H1 (cell line): ENCODE measurements around the gene MTFR1L. TPM values are rescaled to one million over a fixed set of nuclear protein-coding genes. Genes with fewer than 3 reads are reported as not detected.

ENCODE experiments used
- CTCF ChIA-PET: fragments of 300-600 bp; sonication (Branson Sonifier 250); formaldehyde crosslinking; loops from one replicate; lab custom pipeline; 2021; ENCODE audit not compliant: partially characterized antibody; lab: Charles Lee
- POLR2A ChIA-PET: fragments of 300-600 bp; sonication (Branson Sonifier 250); formaldehyde crosslinking; loops from one replicate; lab custom pipeline; 2021; ENCODE audit warnings: inconsistent platforms; ENCODE audit not compliant: partially characterized antibody; lab: Charles Lee
- DNase-seq, 2 experiments: peaks; one replicate each; pipeline versions ENCODE4 v3.0.0 to v3.0.0-alpha.2; 2010 to 2022; ENCODE audit warnings: low spot score in 2 of 2, low read depth in 1 of 2, mixed read lengths in 1 of 2
- FAIRE-seq: peaks from 2 replicates; lab custom pipeline; 2011; peaks lifted over from hg19 to GRCh38; lab: Jason Lieb, UNC
- H2AFZ ChIP-seq: 2 replicates; pipeline ENCODE4 v1.8.1; 2012; ENCODE audit warnings: low read length, inconsistent platforms
- H2AK5ac ChIP-seq: 2 replicates; pipeline ENCODE4 v1.6.1; 2013; ENCODE audit warnings: low read depth, low read length
- H2BK120ac ChIP-seq: replicated peaks from 2 replicates; pipeline ENCODE3; 2013; ENCODE audit warnings: low read depth, low read length, inconsistent platforms
- H2BK12ac ChIP-seq: 2 replicates; pipeline ENCODE4 v1.6.1; 2013; ENCODE audit warnings: low read depth, low read length
- H2BK15ac ChIP-seq: 2 replicates; pipeline ENCODE4 v1.6.1; 2013; ENCODE audit warnings: low read length
- H2BK20ac ChIP-seq: 2 replicates; pipeline ENCODE4 v1.6.1; 2013; ENCODE audit warnings: low read length
- H2BK5ac ChIP-seq: 2 replicates; pipeline ENCODE4 v1.6.1; 2013; ENCODE audit warnings: low read depth, low read length
- H3K14ac ChIP-seq: 2 replicates; pipeline ENCODE4 v1.6.1; 2013; ENCODE audit warnings: inconsistent platforms; ENCODE audit not compliant: insufficient read length
- H3K18ac ChIP-seq: 2 replicates; pipeline ENCODE4 v1.6.1; 2013; ENCODE audit warnings: low read length; ENCODE audit errors: extremely low read depth
- H3K23ac ChIP-seq: 2 replicates; pipeline ENCODE4 v1.6.1; 2013; ENCODE audit warnings: inconsistent platforms; ENCODE audit not compliant: insufficient read length
- H3K23me2 ChIP-seq: 2 replicates; pipeline ENCODE4 v1.6.1; 2013; ENCODE audit warnings: low read depth, low read length
- H3K27ac ChIP-seq: 2 replicates; pipeline ENCODE4 v1.6.1; 2011; ENCODE audit warnings: low read depth, low read length, inconsistent platforms
- H3K27me3 ChIP-seq, 4 experiments: replicated peaks in 1 of 4; 1 replicate in 1 of 4; 2 replicates in 3 of 4; pipeline versions ENCODE4 v1.6.1 to v1.8.1; 2011 to 2013; ENCODE audit warnings: low read length in 3 of 4, mild to moderate bottlenecking in 3 of 4, inconsistent platforms in 2 of 4, mixed read lengths in 2 of 4, moderate library complexity in 1 of 4; ENCODE audit not compliant: control insufficient read depth in 3 of 4, insufficient read depth in 3 of 4; ENCODE audit errors: extremely low read depth in 1 of 4
- H3K36me3 ChIP-seq, 4 experiments: 2 replicates each; pipeline versions ENCODE4 v1.6.1 to v1.8.1; 2011 to 2013; ENCODE audit warnings: mild to moderate bottlenecking in 4 of 4, low read length in 3 of 4, moderate library complexity in 2 of 4, control low read depth in 1 of 4, inconsistent platforms in 1 of 4; ENCODE audit not compliant: insufficient read depth in 4 of 4, control insufficient read depth in 2 of 4
- H3K4ac ChIP-seq: replicated peaks from 2 replicates; pipeline ENCODE3; 2013; ENCODE audit warnings: low read length, low read depth, mixed read lengths, inconsistent platforms; ENCODE audit not compliant: insufficient read length
- H3K4me1 ChIP-seq, 4 experiments: replicated peaks in 1 of 4; 1 replicate in 1 of 4; 2 replicates in 3 of 4; pipeline versions ENCODE4 v1.6.1 to v1.8.1; 2011 to 2013; ENCODE audit warnings: low read length in 3 of 4, inconsistent platforms in 2 of 4, mixed read lengths in 1 of 4; ENCODE audit not compliant: insufficient read depth in 4 of 4, control insufficient read depth in 3 of 4
- H3K4me2 ChIP-seq, 2 experiments: 2 replicates each; pipeline versions ENCODE4 v1.6.1 to v1.8.1; 2011 to 2013; ENCODE audit warnings: low read depth in 2 of 2, low read length in 2 of 2, control low read depth in 1 of 2, inconsistent platforms in 1 of 2, mild to moderate bottlenecking in 1 of 2; ENCODE audit not compliant: insufficient read depth in 1 of 2
- H3K4me3 ChIP-seq, 4 experiments: fragments of 200-600, 300-600 bp in 1 of 4; sonication (generic), shearing (Covaris generic), sonication (Bioruptor Twin) in 1 of 4; 2 replicates each; pipeline versions ENCODE4 v1.5.1 to v1.8.1; 2011 to 2016; ENCODE audit warnings: low read length in 4 of 4, low read depth in 3 of 4, control low read depth in 2 of 4, inconsistent platforms in 2 of 4, mild to moderate bottlenecking in 2 of 4, mixed read lengths in 1 of 4, moderate library complexity in 1 of 4; ENCODE audit not compliant: insufficient read depth in 2 of 4; ENCODE audit errors: extremely low read depth in 1 of 4
- H3K56ac ChIP-seq: replicated peaks from 2 replicates; pipeline ENCODE3; 2013; ENCODE audit warnings: low read depth, mild to moderate bottlenecking, mixed read lengths, low read length, inconsistent platforms; ENCODE audit not compliant: insufficient read length
- H3K79me1 ChIP-seq: 2 replicates; pipeline ENCODE4 v1.6.1; 2013; ENCODE audit warnings: low read depth, low read length, control low read depth
- H3K79me2 ChIP-seq, 2 experiments: 2 replicates each; pipeline versions ENCODE4 v1.6.1 to v1.8.1; 2012 to 2013; ENCODE audit warnings: low read length in 2 of 2, mild to moderate bottlenecking in 2 of 2, inconsistent platforms in 1 of 2; ENCODE audit not compliant: insufficient read depth in 2 of 2, control insufficient read depth in 1 of 2
- H3K9ac ChIP-seq, 4 experiments: replicated peaks in 1 of 4; 1 replicate in 1 of 4; 2 replicates in 3 of 4; pipeline versions ENCODE4 v1.6.1 to v1.8.1; 2011 to 2013; ENCODE audit warnings: low read depth in 3 of 4, low read length in 3 of 4, control low read depth in 2 of 4, mild to moderate bottlenecking in 2 of 4, moderate library complexity in 2 of 4, inconsistent platforms in 1 of 4; ENCODE audit errors: extremely low read depth in 1 of 4
- H3K9me3 ChIP-seq, 2 experiments: 2 replicates each; pipeline versions ENCODE4 v1.6.1 to v1.8.1; 2012 to 2013; ENCODE audit warnings: mild to moderate bottlenecking in 2 of 2, moderate library complexity in 2 of 2, control low read depth in 1 of 2, inconsistent platforms in 1 of 2, low read depth in 1 of 2, low read length in 1 of 2, mixed read lengths in 1 of 2; ENCODE audit not compliant: insufficient read depth in 2 of 2
- H4K20me1 ChIP-seq, 2 experiments: replicated peaks in 1 of 2; 2 replicates each; pipeline versions ENCODE3 to v1.8.1; 2011 to 2013; ENCODE audit warnings: inconsistent platforms in 2 of 2, low read length in 2 of 2, mild to moderate bottlenecking in 1 of 2; ENCODE audit not compliant: insufficient read depth in 2 of 2, control insufficient read depth in 1 of 2
- H4K5ac ChIP-seq: 2 replicates; pipeline ENCODE4 v1.6.1; 2013; ENCODE audit warnings: low read length, low read depth, mixed read lengths, inconsistent platforms; ENCODE audit not compliant: insufficient read length
- H4K8ac ChIP-seq: 2 replicates; pipeline ENCODE4 v1.8.0; 2013; ENCODE audit warnings: mild to moderate bottlenecking, moderate library complexity, low read length, inconsistent platforms; ENCODE audit not compliant: insufficient read depth; ENCODE audit errors: extremely low read depth
- H4K91ac ChIP-seq: replicated peaks from 2 replicates; pipeline ENCODE3; 2013; ENCODE audit warnings: low read length, mixed read lengths, inconsistent platforms; ENCODE audit not compliant: insufficient read length
- ASH2L ChIP-seq: fragments of 200-600, 300-600 bp; sonication (generic); IDR thresholded peaks from one replicate; pipeline ENCODE4 v1.7.1; 2017; ENCODE audit warnings: low read length
- CBX8 ChIP-seq: fragments of 300-800, 300-1000 bp; sonication (generic); IDR thresholded peaks from 2 replicates; pipeline ENCODE4 v1.7.1; 2016; ENCODE audit warnings: low read depth, low read length, borderline replicate concordance
- NRF1 ChIP-seq: IDR thresholded peaks from 2 replicates; pipeline ENCODE4 v1.6.1; 2011; ENCODE audit warnings: mild to moderate bottlenecking, low read depth, low read length, improper control_type of control experiment
- RAD21 ChIP-seq, 2 experiments: IDR thresholded peaks in 1 of 2; conservative IDR thresholded peaks in 1 of 2; 2 replicates each; pipeline ENCODE4 v1.6.1; 2011; ENCODE audit warnings: low read depth in 2 of 2, low read length in 2 of 2, improper control_type of control experiment in 1 of 2, inconsistent platforms in 1 of 2, mild to moderate bottlenecking in 1 of 2, moderate library complexity in 1 of 2
- RXRA ChIP-seq: IDR thresholded peaks from 2 replicates; pipeline ENCODE4 v1.6.1; 2011; ENCODE audit warnings: low read depth, mild to moderate bottlenecking, low read length, moderate library complexity; ENCODE audit not compliant: insufficient read depth
- SAP30 ChIP-seq: fragments of 300-600 bp; sonication (generic); IDR thresholded peaks from 2 replicates; pipeline ENCODE4 v1.7.1; 2012; ENCODE audit warnings: low read length, moderate library complexity, mild to moderate bottlenecking, inconsistent platforms; ENCODE audit not compliant: insufficient read depth, insufficient replicate concordance
- SIRT6 ChIP-seq: IDR thresholded peaks from one replicate; pipeline ENCODE4 v1.7.1; 2012; ENCODE audit warnings: low read length, inconsistent platforms
- TBP ChIP-seq: IDR thresholded peaks from 2 replicates; pipeline ENCODE4 v1.6.1; 2011; ENCODE audit warnings: low read depth, low read length, improper control_type of control experiment
- WGBS, 2 experiments: shearing (Covaris generic) in 1 of 2; methylation state at CpG; one replicate each; pipeline versions ENCODE4 v1.1.6 to v1.1.7; 2013 to 2015; ENCODE audit warnings: low lambda C conversion rate in 2 of 2, mixed read lengths in 2 of 2, inconsistent platforms in 1 of 2, low coverage in 1 of 2, missing lambda C conversion rate in 1 of 2; ENCODE audit not compliant: insufficient replicate concordance in 2 of 2, insufficient coverage in 1 of 2, insufficient read length in 1 of 2; ENCODE audit errors: extremely low coverage in 1 of 2, missing lambda C conversion rate in 1 of 2; 5-methylcytosine and 5-hydroxymethylcytosine counted together
- polyA plus RNA-seq, 7 experiments: library from polyadenylated mRNA; depleted of rRNA in 3 of 7; stranded (reverse) in 5 of 7; unstranded in 2 of 7; fragments of >200 nt in 5 of 7; fragments of 200-250 nt in 2 of 7; gene quantifications; 1 replicate in 5 of 7; 2 replicates in 1 of 7; 4 replicates in 1 of 7; pipeline versions ENCODE4 v1.2.1 to v1.2.3, GENCODE V29; 2011 to 2013; ENCODE audit warnings: missing spikeins in 2 of 7, mixed read lengths in 2 of 7
- total RNA-seq: library from RNA; stranded (reverse); fragmentation: NEBNext Ultra II Directional; extraction: Animal tissue kit (Norgen Biotek cat#: 25700); gene quantifications from 2 replicates; pipeline ENCODE4 v1.2.1, GENCODE V29; 2021
- TF ChIP-seq, protein P1 (sequence below): IDR thresholded peaks from 2 replicates; pipeline ENCODE4 v1.6.1; 2012; ENCODE audit warnings: low read length, inconsistent platforms
- TF ChIP-seq, protein P2 (sequence below): IDR thresholded peaks from 2 replicates; pipeline ENCODE4 v1.6.1; 2012; ENCODE audit warnings: inconsistent platforms
- TF ChIP-seq, protein P3 (sequence below): IDR thresholded peaks from 2 replicates; pipeline ENCODE4 v1.6.1; 2012; ENCODE audit warnings: inconsistent platforms

The MTFR1L gene
- total and polyA plus RNA-seq, 2 of the 8 experiments (the other 6 are each of a cell fraction or from before 2014, with no cell fraction given) = 20.8 to 23.1 TPM

DNA sequence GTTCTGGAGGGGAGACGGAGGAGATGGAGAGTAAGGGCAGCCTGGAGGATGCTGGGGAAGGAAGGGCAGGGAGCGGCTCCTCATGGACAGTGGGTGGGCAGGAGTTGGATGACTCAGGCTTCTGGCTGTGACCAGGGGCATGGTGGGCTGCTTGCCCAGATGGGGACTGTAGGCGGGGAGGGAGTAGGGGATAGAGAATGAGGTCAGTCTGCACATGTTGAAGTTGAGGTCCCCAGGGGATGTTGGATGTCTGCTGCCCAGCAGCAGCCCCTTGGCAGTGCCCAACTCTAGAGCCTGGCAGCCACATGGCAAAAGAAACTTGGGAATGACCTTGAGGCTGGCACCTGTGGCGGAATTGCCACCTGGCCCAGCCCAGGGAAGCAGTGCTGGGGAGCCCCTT is 13.3 kb upstream of the MTFR1L start:
- Histone ChIP-seq H3K79me2 (no peaks in the 10 kb centered on the region), H2AFZ (no peak overlapping the region), H2BK20ac (no peak overlapping the region), H3K4me3 (no peak overlapping the region), H3K9ac (no peak overlapping the region), H3K27ac (no peak overlapping the region), H3K4ac (no peak overlapping the region), H3K23ac (no peak overlapping the region), H4K8ac (no peak overlapping the region), H4K20me1 (peaks cover under 1 to 14% of the 10 kb centered on the region in 2 experiments), H3K4me2 (no peak overlapping the region), H3K14ac (no peak overlapping the region), H3K56ac (no peak overlapping the region), H2BK15ac (no peak overlapping the region), H3K79me1 (no peaks in the 10 kb centered on the region; the same call in 1 of the 2 replicates), H3K36me3 (peaks cover 0 to 13% (median 7%) of the 10 kb centered on the region in 4 experiments; a peak in 5 of 8 replicates), H2BK120ac (no peak overlapping the region), H2BK12ac (no peak overlapping the region), H2AK5ac (no peak overlapping the region), H3K23me2 (no peaks in the 10 kb centered on the region), H3K9me3 (no peaks in the 10 kb centered on the region), H4K91ac (no peak overlapping the region), H2BK5ac (no peak overlapping the region), H3K27me3 (no peaks in the 10 kb centered on the region), H4K5ac (no peak overlapping the region), H3K18ac (no peak overlapping the region), H3K4me1 (peaks cover 0 to 5% (median 2%) of the 10 kb centered on the region in 4 experiments; a peak in 4 of 7 replicates)
- DNase-seq = no peak
- CTCF ChIA-PET = interaction anchor here (2.0 to 8.2 kb wide), 3 partner anchors 5 to 49 kb away, joined by 6 to 83 read pairs (median 20); partner anchors contain the start of gene SELENON
- POLR2A ChIA-PET = no interaction called here
- WGBS, 2 experiments = 97% methylated on average over 4 of the region's 4 CpGs; no CpG with 5 or more reads in 1 of the 2 experiments
- no peak for FAIRE-seq
- no peak for TF ChIP-seq CBX8
- no peak for TF ChIP-seq SAP30
- TF ChIP-seq, protein P1, sequence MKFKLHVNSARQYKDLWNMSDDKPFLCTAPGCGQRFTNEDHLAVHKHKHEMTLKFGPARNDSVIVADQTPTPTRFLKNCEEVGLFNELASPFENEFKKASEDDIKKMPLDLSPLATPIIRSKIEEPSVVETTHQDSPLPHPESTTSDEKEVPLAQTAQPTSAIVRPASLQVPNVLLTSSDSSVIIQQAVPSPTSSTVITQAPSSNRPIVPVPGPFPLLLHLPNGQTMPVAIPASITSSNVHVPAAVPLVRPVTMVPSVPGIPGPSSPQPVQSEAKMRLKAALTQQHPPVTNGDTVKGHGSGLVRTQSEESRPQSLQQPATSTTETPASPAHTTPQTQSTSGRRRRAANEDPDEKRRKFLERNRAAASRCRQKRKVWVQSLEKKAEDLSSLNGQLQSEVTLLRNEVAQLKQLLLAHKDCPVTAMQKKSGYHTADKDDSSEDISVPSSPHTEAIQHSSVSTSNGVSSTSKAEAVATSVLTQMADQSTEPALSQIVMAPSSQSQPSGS = no peak
- no peak for TF ChIP-seq ASH2L
- no peak for TF ChIP-seq SIRT6
- TF ChIP-seq RXRA = no peak
- TF ChIP-seq RAD21 (IDR thresholded peaks at IDR 0.05 in 1 of 2, conservative IDR thresholded peaks at IDR 0.05 in 1 of 2; ENCODE audit: low read depth in 2 of 2, low read length in 2 of 2) = no peak
- no peak for TF ChIP-seq NRF1
- TF ChIP-seq, protein P2, sequence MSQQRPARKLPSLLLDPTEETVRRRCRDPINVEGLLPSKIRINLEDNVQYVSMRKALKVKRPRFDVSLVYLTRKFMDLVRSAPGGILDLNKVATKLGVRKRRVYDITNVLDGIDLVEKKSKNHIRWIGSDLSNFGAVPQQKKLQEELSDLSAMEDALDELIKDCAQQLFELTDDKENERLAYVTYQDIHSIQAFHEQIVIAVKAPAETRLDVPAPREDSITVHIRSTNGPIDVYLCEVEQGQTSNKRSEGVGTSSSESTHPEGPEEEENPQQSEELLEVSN = no peak
- no peak for TF ChIP-seq TBP
- TF ChIP-seq, protein P3, sequence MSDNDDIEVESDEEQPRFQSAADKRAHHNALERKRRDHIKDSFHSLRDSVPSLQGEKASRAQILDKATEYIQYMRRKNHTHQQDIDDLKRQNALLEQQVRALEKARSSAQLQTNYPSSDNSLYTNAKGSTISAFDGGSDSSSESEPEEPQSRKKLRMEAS = no peak
